SK-N-SH (cell line): ENCODE data around the gene MCUR1. TPM values are rescaled to one million over a fixed set of nuclear protein-coding genes. Genes with fewer than 3 reads are reported as not detected.
"Not testable (repeated sequence)": the region's sequence is repeated elsewhere in the genome, so short reads cannot be mapped to it uniquely, and the experiment has no call there.

Experiments used
- CTCF ChIA-PET: fragments of 300-600, 350-600 bp; formaldehyde crosslinking; extraction: SDS; loops from one replicate; lab custom pipeline; 2021; lab: Yijun Ruan, JAX
- POLR2A ChIA-PET: fragments of 350-600 bp; sonication (Branson Sonifier 250); formaldehyde crosslinking; extraction: SDS; loops from one replicate; lab custom pipeline; 2020; ENCODE audit warnings: antibody characterized with exemption, inconsistent platforms; lab: Yijun Ruan, JAX
- DNase-seq: peaks from one replicate; pipeline ENCODE4 v3.0.0; 2012
- H2AFZ ChIP-seq: fragments of 200-600 bp; sonication (generic); 2 replicates; pipeline ENCODE4 v1.8.1; 2016; ENCODE audit warnings: antibody characterized with exemption, mild to moderate bottlenecking, low read depth
- H3F3A ChIP-seq: fragments of 200-600 bp; sonication (generic); replicated peaks from 2 replicates; pipeline ENCODE3; 2016; ENCODE audit warnings: antibody characterized with exemption, mild to moderate bottlenecking; ENCODE audit not compliant: insufficient read depth
- H3K27ac ChIP-seq, 2 experiments: fragments of 200-500 bp in 1 of 2; fragments of 200-600 bp in 1 of 2; sonication (Bioruptor generic) in 1 of 2; sonication (generic), shearing (Covaris generic) in 1 of 2; 2 replicates each; pipeline versions ENCODE4 v1.5.1 to v1.6.1; 2014 to 2016; ENCODE audit warnings: low read depth in 2 of 2, inconsistent platforms in 1 of 2, low read length in 1 of 2, mild to moderate bottlenecking in 1 of 2, mixed read lengths in 1 of 2
- H3K27me3 ChIP-seq: fragments of 200-600 bp; sonication (generic), shearing (Covaris generic); 2 replicates; pipeline ENCODE4 v1.6.1; 2016; ENCODE audit warnings: mixed run types; ENCODE audit not compliant: insufficient read depth
- H3K36me3 ChIP-seq, 2 experiments: fragments of 200-500 bp in 1 of 2; fragments of 200-600 bp in 1 of 2; sonication (Bioruptor generic) in 1 of 2; sonication (generic) in 1 of 2; replicated peaks in 1 of 2; 2 replicates each; pipeline versions ENCODE3 to v1.5.1; 2014 to 2016; ENCODE audit warnings: low read length in 1 of 2, mild to moderate bottlenecking in 1 of 2; ENCODE audit not compliant: insufficient read depth in 2 of 2, control insufficient read depth in 1 of 2
- H3K4me1 ChIP-seq, 2 experiments: fragments of 200-500 bp in 1 of 2; fragments of 200-600 bp in 1 of 2; sonication (Bioruptor generic) in 1 of 2; sonication (generic), shearing (Covaris generic) in 1 of 2; 2 replicates each; pipeline versions ENCODE4 v1.5.1 to v1.6.1; 2014 to 2016; ENCODE audit warnings: low read depth in 1 of 2, low read length in 1 of 2, mixed run types in 1 of 2; ENCODE audit not compliant: insufficient read depth in 2 of 2, control insufficient read depth in 1 of 2
- H3K4me2 ChIP-seq: fragments of 200-600 bp; sonication (generic), shearing (Covaris generic); 2 replicates; pipeline ENCODE4 v1.6.1; 2017; ENCODE audit warnings: mixed run types
- H3K4me3 ChIP-seq, 2 experiments: fragments of 200-500 bp in 1 of 2; fragments of 200-600 bp in 1 of 2; sonication (Bioruptor generic) in 1 of 2; sonication (generic), shearing (Covaris generic) in 1 of 2; 2 replicates each; pipeline versions ENCODE4 v1.5.1 to v1.8.1; 2014 to 2016; ENCODE audit warnings: low read depth in 2 of 2, inconsistent platforms in 1 of 2, low read length in 1 of 2, mild to moderate bottlenecking in 1 of 2, mixed read lengths in 1 of 2, moderate library complexity in 1 of 2
- H3K79me2 ChIP-seq: fragments of 200-600 bp; sonication (generic); 2 replicates; pipeline ENCODE4 v1.8.1; 2017; ENCODE audit warnings: mild to moderate bottlenecking; ENCODE audit not compliant: insufficient read depth
- H3K9ac ChIP-seq: fragments of 200-600 bp; sonication (generic); 2 replicates; pipeline ENCODE4 v1.6.1; 2017; ENCODE audit warnings: mixed run types
- H3K9me2 ChIP-seq: fragments of 200-600 bp; sonication (generic); 2 replicates; pipeline ENCODE4 v1.6.1; 2017; ENCODE audit warnings: mixed run types
- H3K9me3 ChIP-seq: fragments of 200-600 bp; sonication (generic); 2 replicates; pipeline ENCODE4 v1.6.1; 2017; ENCODE audit warnings: mixed run types, mild to moderate bottlenecking, moderate library complexity
- H4K20me1 ChIP-seq: fragments of 200-600 bp; sonication (generic); 2 replicates; pipeline ENCODE4 v1.6.1; 2017; ENCODE audit warnings: mild to moderate bottlenecking, mixed run types; ENCODE audit not compliant: insufficient read depth
- EP300 ChIP-seq, 2 experiments: IDR thresholded peaks; 2 replicates each; pipeline versions ENCODE4 v1.4.0 to v1.6.1; 2012; ENCODE audit warnings: borderline replicate concordance in 1 of 2, low read depth in 1 of 2, low read length in 1 of 2
- FOXM1 ChIP-seq: IDR thresholded peaks from 2 replicates; pipeline ENCODE4 v1.4.0; 2012; ENCODE audit warnings: low read depth, mild to moderate bottlenecking
- IRF3 ChIP-seq: fragments of 150-350 bp; IDR thresholded peaks from 2 replicates; pipeline ENCODE4 v1.6.1; 2016; ENCODE audit warnings: mild to moderate bottlenecking, low read depth, low read length
- JUND ChIP-seq: IDR thresholded peaks from 2 replicates; pipeline ENCODE4 v1.4.0; 2012
- NRF1 ChIP-seq: IDR thresholded peaks from 2 replicates; pipeline ENCODE4 v1.6.1; 2012; ENCODE audit warnings: low read depth, mild to moderate bottlenecking, low read length
- ZBTB33 ChIP-seq: IDR thresholded peaks from 2 replicates; pipeline ENCODE4 v1.4.0; 2012; ENCODE audit warnings: low read depth, borderline replicate concordance
- whole genome bisulfite sequencing: methylation state at CpG from one replicate; pipeline ENCODE4 v1.1.6; 2017; ENCODE audit warnings: low lambda C conversion rate; 5-methylcytosine and 5-hydroxymethylcytosine counted together
- polyA plus RNA-seq, 3 experiments: library from polyadenylated mRNA; depleted of rRNA; stranded (reverse); fragments of >200 nt; gene quantifications; 2 replicates each; pipeline ENCODE4 v1.2.3, GENCODE V29; 2012
- TF ChIP-seq, protein P1 (sequence below): IDR thresholded peaks from 2 replicates; pipeline ENCODE4 v1.4.0; 2012; ENCODE audit warnings: low read depth
- TF ChIP-seq, protein P2 (sequence below): fragments of 200-600 bp; sonication (generic); IDR thresholded peaks from 2 replicates; pipeline ENCODE4 v1.6.1; 2017; ENCODE audit warnings: antibody characterized with exemption, mild to moderate bottlenecking, moderate library complexity

The MCUR1 gene
- polyA plus RNA-seq, 1 of the 3 experiments (the other 2 are of a cell fraction), result 8.3 TPM

DNA sequence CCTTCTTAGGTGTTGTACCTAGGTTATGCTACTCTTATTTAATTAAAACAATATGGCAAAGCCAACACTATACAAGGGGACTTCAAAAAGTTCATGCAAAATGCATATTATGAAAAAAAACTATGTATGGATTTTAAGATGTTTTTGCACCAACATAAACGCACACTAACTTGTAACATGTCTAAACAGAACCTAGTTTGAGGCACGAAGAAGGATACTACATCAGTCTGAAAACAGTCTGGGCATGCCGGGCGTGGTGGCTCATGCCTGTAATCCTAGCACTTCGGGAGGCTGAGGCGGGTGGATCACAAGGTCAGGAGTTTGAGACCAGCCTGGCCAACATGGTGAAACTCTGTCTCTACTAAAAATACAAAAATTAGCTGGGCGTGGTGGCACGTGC lies 34.2 kb downstream of the MCUR1 start:
- H2AFZ ChIP-seq, H3K4me2 ChIP-seq, H3K27me3 ChIP-seq, H3K4me3 ChIP-seq, H3K79me2 ChIP-seq, H3K9me2 ChIP-seq, H4K20me1 ChIP-seq, H3K9me3 ChIP-seq, H3K36me3 ChIP-seq, H3K27ac ChIP-seq, H3K4me1 ChIP-seq, H3K9ac ChIP-seq, DNase-seq, POLR2A ChIA-PET, H3F3A ChIP-seq: not testable (repeated sequence)
- 92% methylated on average over 8 of the region's 8 CpGs for WGBS
- CTCF ChIA-PET, result interaction anchor here (1.9 kb wide), 1 partner anchor 15 kb away, joined by 6 read pairs; no protein-coding TSS in a partner anchor

DNA sequence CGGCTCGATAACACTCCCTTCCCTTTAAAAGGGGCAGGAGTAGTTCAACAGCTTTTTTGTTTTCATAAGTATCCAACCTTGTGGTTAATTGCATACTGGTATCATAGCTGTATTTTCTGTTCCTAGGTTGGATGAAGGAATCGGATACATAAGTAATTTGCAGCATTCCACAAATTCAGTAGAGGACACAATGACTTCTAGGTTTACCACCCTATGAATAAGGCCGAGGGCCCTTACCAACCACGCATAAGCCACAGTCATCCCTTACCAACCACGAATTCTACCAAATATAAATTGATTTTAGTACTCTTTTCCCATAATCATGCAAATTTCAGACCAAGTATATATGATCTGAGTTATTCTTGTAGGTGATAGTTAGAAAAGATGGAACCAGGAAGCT lies 36.3 kb downstream of the MCUR1 start:
- POLR2A ChIA-PET, result no interaction called here
- CTCF ChIA-PET, result interaction anchor here (1.0 kb wide), 1 partner anchor 62 kb away, joined by 3 read pairs; no protein-coding TSS in a partner anchor
- no peak for DNase-seq

DNA sequence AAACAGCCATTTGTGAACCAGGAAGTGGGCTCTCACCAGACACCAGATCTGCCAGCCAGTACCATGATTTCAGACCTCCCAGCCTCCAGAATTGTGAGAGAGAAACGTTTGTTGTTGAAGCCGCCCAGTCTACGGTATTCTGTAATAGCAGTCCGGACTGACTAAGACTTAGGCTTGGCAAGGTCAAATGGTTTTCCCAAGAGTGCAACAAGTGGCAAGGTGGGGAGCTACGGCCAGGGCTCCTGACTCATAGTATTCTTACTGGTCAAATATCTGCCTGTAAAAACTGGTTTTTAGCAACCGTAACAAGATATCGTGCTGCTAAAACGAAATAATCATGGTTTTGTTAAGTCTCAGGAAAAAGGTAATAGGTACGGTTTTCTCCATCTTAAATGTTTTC lies 37.8 kb downstream of the MCUR1 start:
- H2AFZ ChIP-seq, result no peak overlapping the region
- no peak overlapping the region for H3K27ac ChIP-seq
- no peaks in the 10 kb centered on the region for H3K36me3 ChIP-seq
- no peak for DNase-seq
- H3K9me3 ChIP-seq, result no peaks in the 10 kb centered on the region
- H3K9me2 ChIP-seq, result no peaks in the 10 kb centered on the region
- no peaks in the 10 kb centered on the region for H3K4me1 ChIP-seq
- H3K27me3 ChIP-seq, result no peaks in the 10 kb centered on the region
- no peak overlapping the region for H3K4me3 ChIP-seq
- CTCF ChIA-PET, result no interaction called here
- no peak overlapping the region for H3K4me2 ChIP-seq
- POLR2A ChIA-PET, result no interaction called here
- TF ChIP-seq FOXM1 (no peak), EP300 (IDR thresholded peaks at IDR 0.05; ENCODE audit: borderline replicate concordance in 1 of 2, low read depth in 1 of 2, low read length in 1 of 2) (no peak), ZBTB33 (no peak)
- TF ChIP-seq, protein P1, sequence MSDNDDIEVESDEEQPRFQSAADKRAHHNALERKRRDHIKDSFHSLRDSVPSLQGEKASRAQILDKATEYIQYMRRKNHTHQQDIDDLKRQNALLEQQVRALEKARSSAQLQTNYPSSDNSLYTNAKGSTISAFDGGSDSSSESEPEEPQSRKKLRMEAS, result no peak
- no peaks in the 10 kb centered on the region for H3F3A ChIP-seq
- 92% methylated on average over 9 of the region's 9 CpGs for WGBS
- H4K20me1 ChIP-seq, result no peaks in the 10 kb centered on the region
- H3K79me2 ChIP-seq, result no peaks in the 10 kb centered on the region
- no peak overlapping the region for H3K9ac ChIP-seq

More for the DNA sequence above, 36.3 kb downstream of the MCUR1 start:
- Histone ChIP-seq H3K36me3 (no peaks in the 10 kb centered on the region), H4K20me1 (no peaks in the 10 kb centered on the region), H3K9ac (no peak overlapping the region), H3K4me3 (no peak overlapping the region), H3K4me1 (no peaks in the 10 kb centered on the region), H3K9me3 (no peaks in the 10 kb centered on the region), H3K9me2 (no peaks in the 10 kb centered on the region), H2AFZ (no peak overlapping the region), H3K79me2 (no peaks in the 10 kb centered on the region), H3F3A (no peaks in the 10 kb centered on the region), H3K4me2 (no peak overlapping the region), H3K27ac (no peak overlapping the region), H3K27me3 (no peaks in the 10 kb centered on the region)
- no peak for TF ChIP-seq NRF1
- no peak for TF ChIP-seq JUND
- TF ChIP-seq, protein P1, result no peak
- no peak for TF ChIP-seq IRF3
- no peak for TF ChIP-seq FOXM1
- TF ChIP-seq, protein P2, sequence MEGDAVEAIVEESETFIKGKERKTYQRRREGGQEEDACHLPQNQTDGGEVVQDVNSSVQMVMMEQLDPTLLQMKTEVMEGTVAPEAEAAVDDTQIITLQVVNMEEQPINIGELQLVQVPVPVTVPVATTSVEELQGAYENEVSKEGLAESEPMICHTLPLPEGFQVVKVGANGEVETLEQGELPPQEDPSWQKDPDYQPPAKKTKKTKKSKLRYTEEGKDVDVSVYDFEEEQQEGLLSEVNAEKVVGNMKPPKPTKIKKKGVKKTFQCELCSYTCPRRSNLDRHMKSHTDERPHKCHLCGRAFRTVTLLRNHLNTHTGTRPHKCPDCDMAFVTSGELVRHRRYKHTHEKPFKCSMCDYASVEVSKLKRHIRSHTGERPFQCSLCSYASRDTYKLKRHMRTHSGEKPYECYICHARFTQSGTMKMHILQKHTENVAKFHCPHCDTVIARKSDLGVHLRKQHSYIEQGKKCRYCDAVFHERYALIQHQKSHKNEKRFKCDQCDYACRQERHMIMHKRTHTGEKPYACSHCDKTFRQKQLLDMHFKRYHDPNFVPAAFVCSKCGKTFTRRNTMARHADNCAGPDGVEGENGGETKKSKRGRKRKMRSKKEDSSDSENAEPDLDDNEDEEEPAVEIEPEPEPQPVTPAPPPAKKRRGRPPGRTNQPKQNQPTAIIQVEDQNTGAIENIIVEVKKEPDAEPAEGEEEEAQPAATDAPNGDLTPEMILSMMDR, result no peak
- 97% methylated on average over 6 of the region's 6 CpGs for WGBS

- H2AFZ ChIP-seq, H3K9me2 ChIP-seq, H3K9ac ChIP-seq, CTCF ChIA-PET, H3K4me3 ChIP-seq, POLR2A ChIA-PET, H3F3A ChIP-seq, DNase-seq, H3K36me3 ChIP-seq, H3K27me3 ChIP-seq, H3K9me3 ChIP-seq, H3K27ac ChIP-seq, H3K4me2 ChIP-seq, H3K4me1 ChIP-seq, H4K20me1 ChIP-seq, H3K79me2 ChIP-seq: not testable (repeated sequence)
- 84% methylated on average over 9 of the region's 9 CpGs for WGBS
These were observed 38.9 kb downstream of the MCUR1 start for GRCh38 chr6:13775466-13775865.
